ENCODE results near the gene DLK2.
A peak's percentile ranks its signal among the peaks of the same experiment; 100 is the strongest.

DLK2 gene

GRCh38 chr6:43488667-43489276 lies 33.4 kb upstream of the DLK2 start:
- no peak overlapping the region for H3K4me3 ChIP-seq (ENCODE audit: low read length in 2 of 2)
- no peak overlapping the region for H3K9ac ChIP-seq (ENCODE audit: low read depth in 1 of 2, low read length in 2 of 2)
- no peaks in the 10 kb centered on the region for H3K36me3 ChIP-seq (ENCODE audit: control insufficient read depth in 2 of 2, insufficient read depth in 2 of 2, low read length in 2 of 2)
- H3K27me3 ChIP-seq (ENCODE audit: control insufficient read depth in 2 of 2, insufficient read depth in 2 of 2, low read length in 2 of 2), result no peaks in the 10 kb centered on the region
- no peaks in the 10 kb centered on the region for H3K9me3 ChIP-seq (ENCODE audit: control insufficient read depth in 2 of 2, low read length in 2 of 2)
- H3K4me1 ChIP-seq (ENCODE audit: control insufficient read depth in 2 of 2, insufficient read depth in 2 of 2, low read length in 2 of 2), result peaks cover 0 to 8% of the 10 kb centered on the region in 2 donors
- no peak overlapping the region for H3K27ac ChIP-seq (ENCODE audit: low read depth in 2 of 2, low read length in 2 of 2)

- Histone ChIP-seq H3K9ac (ENCODE audit: low read depth in 1 of 2, low read length in 2 of 2) (no peak overlapping the region), H3K9me3 (ENCODE audit: control insufficient read depth in 2 of 2, low read length in 2 of 2) (no peaks in the 10 kb centered on the region), H3K4me1 (ENCODE audit: control insufficient read depth in 2 of 2, insufficient read depth in 2 of 2, low read length in 2 of 2) (peaks cover 8 to 11% of the 10 kb centered on the region in 2 donors), H3K27ac (ENCODE audit: low read depth in 2 of 2, low read length in 2 of 2) (no peak overlapping the region), H3K36me3 (ENCODE audit: control insufficient read depth in 2 of 2, insufficient read depth in 2 of 2, low read length in 2 of 2) (no peaks in the 10 kb centered on the region), H3K27me3 (ENCODE audit: control insufficient read depth in 2 of 2, insufficient read depth in 2 of 2, low read length in 2 of 2) (no peaks in the 10 kb centered on the region), H3K4me3 (ENCODE audit: low read length in 2 of 2) (no peak overlapping the region)
These were observed 26.4 kb upstream of the DLK2 start for GRCh38 chr6:43481591-43482236.

GRCh38 chr6:43481075-43481474 lies 25.7 kb upstream of the DLK2 start:
- Histone ChIP-seq H3K27ac (ENCODE audit: low read depth in 2 of 2, low read length in 2 of 2) (no peak overlapping the region), H3K9ac (ENCODE audit: low read depth in 1 of 2, low read length in 2 of 2) (no peak overlapping the region), H3K27me3 (ENCODE audit: control insufficient read depth in 2 of 2, insufficient read depth in 2 of 2, low read length in 2 of 2) (no peaks in the 10 kb centered on the region), H3K4me3 (ENCODE audit: low read length in 2 of 2) (no peak overlapping the region), H3K9me3 (ENCODE audit: control insufficient read depth in 2 of 2, low read length in 2 of 2) (no peaks in the 10 kb centered on the region), H3K36me3 (ENCODE audit: control insufficient read depth in 2 of 2, insufficient read depth in 2 of 2, low read length in 2 of 2) (no peaks in the 10 kb centered on the region), H3K4me1 (ENCODE audit: control insufficient read depth in 2 of 2, insufficient read depth in 2 of 2, low read length in 2 of 2) (peaks cover 8 to 11% of the 10 kb centered on the region in 2 donors)

DNA sequence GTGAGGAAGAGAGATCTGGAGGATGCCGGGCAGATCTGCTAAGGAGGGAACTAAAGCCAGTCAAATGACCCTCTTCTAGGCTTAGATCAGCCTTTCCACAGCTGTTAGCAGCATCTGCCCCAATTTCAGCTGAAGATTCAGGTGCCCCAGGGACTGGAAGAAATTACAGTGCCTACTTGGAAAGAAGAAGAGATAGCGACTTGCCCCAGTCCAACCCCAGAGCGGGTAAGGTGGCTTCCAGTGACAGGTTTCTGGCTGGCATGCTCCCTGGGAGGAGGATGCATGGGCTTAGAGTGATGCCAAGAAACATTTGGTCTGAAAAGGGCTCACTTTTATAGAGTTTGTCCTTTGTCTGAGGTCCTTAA lies 22.6 kb upstream of the DLK2 start:
- Histone ChIP-seq H3K27me3 (ENCODE audit: control insufficient read depth in 2 of 2, insufficient read depth in 2 of 2, low read length in 2 of 2) (no peaks in the 10 kb centered on the region), H3K9ac (ENCODE audit: low read depth in 1 of 2, low read length in 2 of 2) (peak overlapping the region; percentile 67 to 85), H3K27ac (ENCODE audit: low read depth in 2 of 2, low read length in 2 of 2) (peak overlapping the region; percentile 43 to 58), H3K4me3 (ENCODE audit: low read length in 2 of 2) (peak overlapping the region; percentile 76 to 83), H3K9me3 (ENCODE audit: control insufficient read depth in 2 of 2, low read length in 2 of 2) (no peaks in the 10 kb centered on the region), H3K4me1 (ENCODE audit: control insufficient read depth in 2 of 2, insufficient read depth in 2 of 2, low read length in 2 of 2) (peaks cover 8 to 11% of the 10 kb centered on the region in 2 donors), H3K36me3 (ENCODE audit: control insufficient read depth in 2 of 2, insufficient read depth in 2 of 2, low read length in 2 of 2) (no peaks in the 10 kb centered on the region)

DNA sequence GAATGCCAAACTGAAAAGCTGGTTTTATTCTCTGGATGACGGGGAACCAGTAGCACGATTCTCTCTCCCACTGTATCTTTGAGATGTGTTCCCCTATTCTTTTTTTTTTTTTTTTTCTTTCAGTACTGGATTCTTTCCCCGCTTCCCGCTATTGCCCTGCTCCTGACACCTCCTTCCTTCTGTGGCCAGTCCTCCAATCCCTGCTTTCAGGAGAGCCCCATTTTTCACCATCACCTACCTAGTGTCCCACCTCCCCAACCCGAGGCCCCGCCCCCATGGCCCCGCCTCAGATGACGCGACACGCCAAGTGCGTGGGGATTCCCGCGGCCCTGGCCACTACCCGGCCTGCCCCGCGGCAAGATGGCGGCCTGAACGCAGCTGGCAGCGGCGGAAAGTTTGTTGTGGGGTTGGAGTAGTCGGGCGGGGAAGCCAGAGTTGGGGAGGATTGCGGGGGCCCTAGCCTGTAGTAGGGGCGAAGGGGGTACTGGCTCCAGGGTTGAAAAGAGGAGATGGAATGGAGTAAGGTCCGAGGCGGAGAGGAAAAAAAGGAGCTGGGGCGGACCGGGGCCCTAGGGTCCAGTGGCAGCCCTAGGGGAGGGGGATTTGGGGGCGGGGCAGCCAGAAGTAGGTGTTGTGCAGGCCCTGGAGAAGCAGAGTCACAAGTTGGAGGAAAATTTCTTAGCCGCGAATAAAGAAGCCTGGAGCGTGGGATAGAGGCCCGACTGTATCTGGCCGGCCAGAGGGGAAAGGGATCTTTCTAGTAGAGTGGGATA lies 22.1 kb upstream of the DLK2 start, which contains the start of gene TJAP1:
Gene TJAP1 (plus strand): TSS at position 336 of the 773 bp plus-strand sequence. CDS start 21,432 bp downstream, outside the sequence.
- Histone ChIP-seq H3K27me3 (ENCODE audit: control insufficient read depth in 2 of 2, insufficient read depth in 2 of 2, low read length in 2 of 2) (no peaks in the 10 kb centered on the region), H3K36me3 (ENCODE audit: control insufficient read depth in 2 of 2, insufficient read depth in 2 of 2, low read length in 2 of 2) (no peaks in the 10 kb centered on the region), H3K27ac (ENCODE audit: low read depth in 2 of 2, low read length in 2 of 2) (peak within 1 kb of the TSS; percentile 43 to 58), H3K9ac (ENCODE audit: low read depth in 1 of 2, low read length in 2 of 2) (peak within 1 kb of the TSS; percentile 67 to 85), H3K4me1 (ENCODE audit: control insufficient read depth in 2 of 2, insufficient read depth in 2 of 2, low read length in 2 of 2) (peaks cover 8 to 11% of the 10 kb centered on the region in 2 donors), H3K4me3 (ENCODE audit: low read length in 2 of 2) (peak within 1 kb of the TSS; percentile 76 to 83), H3K9me3 (ENCODE audit: control insufficient read depth in 2 of 2, low read length in 2 of 2) (no peaks in the 10 kb centered on the region)

DNA sequence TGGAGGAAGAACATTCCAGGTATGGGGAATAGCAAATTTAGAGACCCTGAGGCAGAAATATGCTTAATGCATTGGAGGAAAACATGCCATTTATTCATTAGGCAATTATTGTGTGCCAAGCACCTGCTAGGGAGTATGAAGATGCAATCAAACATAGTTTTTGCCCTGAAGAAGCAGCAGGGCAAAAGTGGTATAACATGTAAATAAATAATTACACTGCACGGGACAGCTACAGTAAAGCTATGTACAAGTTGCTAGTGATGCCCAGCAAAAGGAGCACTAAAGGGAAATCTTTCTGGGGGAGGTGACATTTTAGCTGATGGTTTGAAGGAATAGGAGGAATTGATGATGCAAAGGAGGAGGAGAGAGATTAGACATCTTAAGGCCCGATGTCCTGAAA lies 21.4 kb upstream of the DLK2 start:
- Histone ChIP-seq H3K36me3 (ENCODE audit: control insufficient read depth in 2 of 2, insufficient read depth in 2 of 2, low read length in 2 of 2) (no peaks in the 10 kb centered on the region), H3K4me1 (ENCODE audit: control insufficient read depth in 2 of 2, insufficient read depth in 2 of 2, low read length in 2 of 2) (peaks cover 8 to 11% of the 10 kb centered on the region in 2 donors), H3K27ac (ENCODE audit: low read depth in 2 of 2, low read length in 2 of 2) (no peak overlapping the region), H3K9me3 (ENCODE audit: control insufficient read depth in 2 of 2, low read length in 2 of 2) (no peaks in the 10 kb centered on the region), H3K4me3 (ENCODE audit: low read length in 2 of 2) (peak overlapping the region in 1 of 2 donors; percentile 83), H3K9ac (ENCODE audit: low read depth in 1 of 2, low read length in 2 of 2) (peak overlapping the region; percentile 36 to 39), H3K27me3 (ENCODE audit: control insufficient read depth in 2 of 2, insufficient read depth in 2 of 2, low read length in 2 of 2) (no peaks in the 10 kb centered on the region)

GRCh38 chr6:43475516-43475915 lies 20.2 kb upstream of the DLK2 start:
- Histone ChIP-seq H3K4me3 (ENCODE audit: low read length in 2 of 2) (no peak overlapping the region), H3K4me1 (ENCODE audit: control insufficient read depth in 2 of 2, insufficient read depth in 2 of 2, low read length in 2 of 2) (peaks cover 8 to 11% of the 10 kb centered on the region in 2 donors), H3K27me3 (ENCODE audit: control insufficient read depth in 2 of 2, insufficient read depth in 2 of 2, low read length in 2 of 2) (no peaks in the 10 kb centered on the region), H3K9me3 (ENCODE audit: control insufficient read depth in 2 of 2, low read length in 2 of 2) (no peaks in the 10 kb centered on the region), H3K9ac (ENCODE audit: low read depth in 1 of 2, low read length in 2 of 2) (no peak overlapping the region), H3K27ac (ENCODE audit: low read depth in 2 of 2, low read length in 2 of 2) (no peak overlapping the region), H3K36me3 (ENCODE audit: control insufficient read depth in 2 of 2, insufficient read depth in 2 of 2, low read length in 2 of 2) (no peaks in the 10 kb centered on the region)

GRCh38 chr6:43472515-43472914 lies 17.2 kb upstream of the DLK2 start:
- Histone ChIP-seq H3K27ac (ENCODE audit: low read depth in 2 of 2, low read length in 2 of 2) (no peak overlapping the region), H3K4me1 (ENCODE audit: control insufficient read depth in 2 of 2, insufficient read depth in 2 of 2, low read length in 2 of 2) (peaks cover 0 to 3% of the 10 kb centered on the region in 2 donors), H3K9ac (ENCODE audit: low read depth in 1 of 2, low read length in 2 of 2) (no peak overlapping the region), H3K27me3 (ENCODE audit: control insufficient read depth in 2 of 2, insufficient read depth in 2 of 2, low read length in 2 of 2) (no peaks in the 10 kb centered on the region), H3K4me3 (ENCODE audit: low read length in 2 of 2) (no peak overlapping the region), H3K36me3 (ENCODE audit: control insufficient read depth in 2 of 2, insufficient read depth in 2 of 2, low read length in 2 of 2) (no peaks in the 10 kb centered on the region), H3K9me3 (ENCODE audit: control insufficient read depth in 2 of 2, low read length in 2 of 2) (no peaks in the 10 kb centered on the region)

- H3K4me3 ChIP-seq (ENCODE audit: low read length in 2 of 2), result no peak overlapping the region
- H3K9ac ChIP-seq (ENCODE audit: low read depth in 1 of 2, low read length in 2 of 2), result no peak overlapping the region
- H3K27ac ChIP-seq (ENCODE audit: low read depth in 2 of 2, low read length in 2 of 2), result no peak overlapping the region
These were observed 16.1 kb upstream of the DLK2 start for GRCh38 chr6:43471399-43471798.

DNA sequence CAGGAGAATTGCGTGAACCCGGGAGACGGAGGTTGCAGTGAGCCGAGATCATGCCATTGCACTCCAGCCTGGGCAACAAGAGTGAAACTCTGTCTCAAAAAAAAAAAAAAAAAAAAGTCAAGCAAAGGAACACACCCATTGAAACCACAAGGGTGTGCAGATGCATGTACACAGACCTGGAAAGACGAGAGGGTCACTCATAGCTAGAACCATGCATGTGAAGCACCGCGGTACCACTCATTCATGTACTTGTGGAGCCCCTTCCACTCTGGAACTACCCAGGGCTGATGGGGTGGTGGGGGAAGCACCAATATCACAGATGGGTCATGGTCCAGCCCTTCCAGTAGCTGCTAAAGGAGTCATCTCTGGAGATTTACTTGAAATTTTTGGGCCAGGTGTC lies 14.6 kb upstream of the DLK2 start:
- Histone ChIP-seq H3K27ac (ENCODE audit: low read depth in 2 of 2, low read length in 2 of 2) (no peak overlapping the region), H3K9ac (ENCODE audit: low read depth in 1 of 2, low read length in 2 of 2) (no peak overlapping the region), H3K36me3 (ENCODE audit: control insufficient read depth in 2 of 2, insufficient read depth in 2 of 2, low read length in 2 of 2) (no peaks in the 10 kb centered on the region), H3K4me1 (ENCODE audit: control insufficient read depth in 2 of 2, insufficient read depth in 2 of 2, low read length in 2 of 2) (no peaks in the 10 kb centered on the region), H3K9me3 (ENCODE audit: control insufficient read depth in 2 of 2, low read length in 2 of 2) (no peaks in the 10 kb centered on the region), H3K4me3 (ENCODE audit: low read length in 2 of 2) (no peak overlapping the region), H3K27me3 (ENCODE audit: control insufficient read depth in 2 of 2, insufficient read depth in 2 of 2, low read length in 2 of 2) (no peaks in the 10 kb centered on the region)

More at GRCh38 chr6:43471399-43471798, 16.1 kb upstream of the DLK2 start:
- Histone ChIP-seq H3K9me3 (ENCODE audit: control insufficient read depth in 2 of 2, low read length in 2 of 2) (no peaks in the 10 kb centered on the region), H3K27me3 (ENCODE audit: control insufficient read depth in 2 of 2, insufficient read depth in 2 of 2, low read length in 2 of 2) (no peaks in the 10 kb centered on the region), H3K36me3 (ENCODE audit: control insufficient read depth in 2 of 2, insufficient read depth in 2 of 2, low read length in 2 of 2) (no peaks in the 10 kb centered on the region), H3K4me1 (ENCODE audit: control insufficient read depth in 2 of 2, insufficient read depth in 2 of 2, low read length in 2 of 2) (no peaks in the 10 kb centered on the region)
